Measurements from ENCODE around the gene C16orf96.

DNA sequence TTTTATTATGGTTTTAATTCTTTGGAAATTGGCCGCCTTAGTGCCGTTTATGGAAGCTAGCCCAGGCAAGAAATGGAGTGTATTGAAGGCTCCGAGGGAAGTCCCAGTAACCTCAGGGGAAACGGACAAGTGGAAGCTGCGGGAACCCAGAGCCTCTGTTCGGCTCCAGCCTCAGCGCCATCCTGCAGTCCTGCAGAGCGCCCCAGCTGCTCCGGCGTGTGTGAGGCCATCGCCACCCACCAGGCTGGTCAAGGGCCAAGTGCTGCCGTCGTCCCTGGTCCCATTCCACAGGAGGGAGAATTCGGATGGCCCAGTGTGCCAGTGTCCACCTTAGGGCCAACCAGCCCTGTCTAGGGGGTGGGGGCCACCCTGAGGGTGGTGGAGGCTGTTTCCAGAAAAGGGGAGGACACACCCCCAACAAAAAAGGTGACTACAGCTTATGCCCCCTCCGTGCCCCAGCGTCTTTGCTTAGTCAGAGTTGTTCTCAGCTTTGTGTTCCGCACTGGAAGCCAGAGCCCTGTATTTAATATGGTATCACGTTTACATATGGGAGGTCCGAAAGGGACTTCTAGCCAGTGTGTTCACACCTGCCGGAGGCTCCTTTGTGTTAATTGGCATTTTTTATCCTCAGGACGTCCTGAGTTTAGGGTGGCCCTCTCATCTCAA is 81.5 kb downstream of the C16orf96 start:
- TF ChIP-seq, protein P1, sequence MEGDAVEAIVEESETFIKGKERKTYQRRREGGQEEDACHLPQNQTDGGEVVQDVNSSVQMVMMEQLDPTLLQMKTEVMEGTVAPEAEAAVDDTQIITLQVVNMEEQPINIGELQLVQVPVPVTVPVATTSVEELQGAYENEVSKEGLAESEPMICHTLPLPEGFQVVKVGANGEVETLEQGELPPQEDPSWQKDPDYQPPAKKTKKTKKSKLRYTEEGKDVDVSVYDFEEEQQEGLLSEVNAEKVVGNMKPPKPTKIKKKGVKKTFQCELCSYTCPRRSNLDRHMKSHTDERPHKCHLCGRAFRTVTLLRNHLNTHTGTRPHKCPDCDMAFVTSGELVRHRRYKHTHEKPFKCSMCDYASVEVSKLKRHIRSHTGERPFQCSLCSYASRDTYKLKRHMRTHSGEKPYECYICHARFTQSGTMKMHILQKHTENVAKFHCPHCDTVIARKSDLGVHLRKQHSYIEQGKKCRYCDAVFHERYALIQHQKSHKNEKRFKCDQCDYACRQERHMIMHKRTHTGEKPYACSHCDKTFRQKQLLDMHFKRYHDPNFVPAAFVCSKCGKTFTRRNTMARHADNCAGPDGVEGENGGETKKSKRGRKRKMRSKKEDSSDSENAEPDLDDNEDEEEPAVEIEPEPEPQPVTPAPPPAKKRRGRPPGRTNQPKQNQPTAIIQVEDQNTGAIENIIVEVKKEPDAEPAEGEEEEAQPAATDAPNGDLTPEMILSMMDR (IDR thresholded peaks at IDR 0.05), result no peak
- TF ChIP-seq POLR2A (IDR thresholded peaks at IDR 0.05), result no peak
